Measurements from ENCODE around the gene IFT57.

The IFT57 gene

DNA sequence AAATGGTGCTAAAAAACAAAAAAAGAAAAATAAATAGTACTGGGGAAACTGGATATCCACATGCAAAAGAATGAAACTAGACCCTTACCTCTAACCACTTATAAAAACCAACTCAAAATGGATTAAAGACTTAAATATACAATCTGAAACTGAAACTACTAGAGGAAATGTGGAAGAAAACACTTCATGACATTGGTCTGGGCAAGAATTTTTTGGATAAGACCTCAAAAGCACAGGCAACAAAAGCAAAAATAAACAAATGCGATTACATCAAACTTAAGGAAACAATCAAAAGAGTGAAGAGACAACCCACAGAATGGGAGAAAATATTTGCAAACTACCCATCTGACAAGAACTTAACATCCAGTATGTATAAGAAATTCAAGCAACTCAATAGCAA lies 6.4 kb downstream of the IFT57 start:
- no peak for DNase-seq

- no peak for DNase-seq
Measured at GRCh38 chr3:108209579-108209978, 12.6 kb downstream of the IFT57 start.

DNA sequence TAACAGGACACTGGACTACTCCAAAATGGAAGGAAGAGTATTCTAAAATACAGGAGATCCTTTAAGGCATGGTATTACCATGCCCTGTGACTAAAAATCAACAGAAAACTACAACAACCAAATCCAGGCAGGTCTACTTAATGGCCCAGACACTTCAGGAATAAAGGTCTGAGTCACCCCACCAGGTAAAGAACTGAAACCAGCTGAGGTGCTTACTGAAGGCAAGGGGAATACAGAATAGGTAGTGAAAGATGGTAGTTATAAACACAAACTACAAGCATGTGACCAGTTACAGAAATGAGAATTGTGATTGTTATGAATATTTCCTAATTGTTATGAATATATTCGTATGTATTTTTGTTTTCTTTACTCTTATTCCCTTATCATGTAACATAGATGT lies 13.4 kb downstream of the IFT57 start:
- no peak for DNase-seq

GRCh38 chr3:108202834-108203233 lies 19.4 kb downstream of the IFT57 start:
- no peak for DNase-seq

DNA sequence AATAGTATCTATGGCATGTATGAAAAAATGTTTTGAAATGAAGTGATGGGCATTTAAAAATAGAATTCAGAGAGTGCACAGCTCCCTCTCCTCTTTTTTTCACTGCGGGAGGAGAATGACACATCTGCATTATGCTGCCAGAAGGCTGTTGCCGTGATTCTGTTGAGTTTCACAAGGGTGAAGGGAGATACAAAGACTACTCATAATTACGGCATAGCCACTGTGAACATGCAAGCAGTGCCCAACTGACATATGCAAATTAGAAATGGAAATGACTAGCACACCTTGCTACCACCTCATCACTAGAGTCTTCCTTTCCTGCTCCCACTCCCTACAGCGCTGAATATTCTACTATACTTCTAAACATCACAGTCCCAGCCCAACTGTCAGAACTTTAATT lies 20.1 kb downstream of the IFT57 start:
- no peak for DNase-seq

DNA sequence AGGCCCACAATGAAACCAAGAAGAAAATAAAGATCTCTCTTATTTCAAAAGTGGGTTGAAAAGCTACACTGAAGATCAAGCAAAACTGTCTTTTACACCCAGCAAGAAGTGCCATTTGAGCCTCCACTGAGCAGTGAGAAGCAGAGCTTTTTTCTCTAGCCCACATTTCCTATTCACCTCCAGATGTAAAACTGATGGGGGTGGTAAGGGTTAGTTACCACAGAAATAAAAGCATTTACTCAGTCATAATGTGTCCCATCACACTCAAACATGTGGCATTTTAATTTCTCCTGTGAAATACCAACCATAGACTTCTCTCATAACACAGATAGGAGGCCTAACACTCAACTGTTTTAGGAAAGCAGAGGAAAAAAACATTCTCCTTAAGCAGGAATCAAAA lies 21.0 kb downstream of the IFT57 start:
- DNase-seq: no peak

- DNase-seq: no peak
Measured at GRCh38 chr3:108200578-108200977, 21.6 kb downstream of the IFT57 start.

GRCh38 chr3:108200024-108200423 lies 22.2 kb downstream of the IFT57 start:
- no peak for DNase-seq

- no peak for DNase-seq
Measured at GRCh38 chr3:108191394-108191793, 30.8 kb downstream of the IFT57 start.

DNA sequence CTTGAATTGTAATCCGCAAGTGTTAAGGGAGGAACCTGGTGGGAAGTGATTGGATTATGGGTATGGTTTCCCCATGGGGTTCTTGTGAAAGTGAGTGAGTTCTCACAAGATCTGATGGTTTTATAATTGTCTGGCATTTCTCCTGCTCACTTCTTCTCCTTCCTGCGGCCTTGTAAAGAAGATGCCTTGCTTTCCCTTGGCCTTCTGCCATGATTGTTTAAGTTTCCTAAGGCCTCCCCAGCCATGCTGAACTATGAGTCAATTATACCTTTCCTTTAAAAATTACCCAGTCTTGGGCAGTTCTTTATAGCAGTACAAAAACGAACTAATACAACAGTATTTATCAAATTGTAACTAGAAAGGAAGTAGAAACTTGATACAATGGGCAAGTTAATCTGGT lies 31.9 kb downstream of the IFT57 start:
- DNase-seq: no peak

- no peak for DNase-seq
Measured at GRCh38 chr3:108189440-108189839, 32.8 kb downstream of the IFT57 start.

DNA sequence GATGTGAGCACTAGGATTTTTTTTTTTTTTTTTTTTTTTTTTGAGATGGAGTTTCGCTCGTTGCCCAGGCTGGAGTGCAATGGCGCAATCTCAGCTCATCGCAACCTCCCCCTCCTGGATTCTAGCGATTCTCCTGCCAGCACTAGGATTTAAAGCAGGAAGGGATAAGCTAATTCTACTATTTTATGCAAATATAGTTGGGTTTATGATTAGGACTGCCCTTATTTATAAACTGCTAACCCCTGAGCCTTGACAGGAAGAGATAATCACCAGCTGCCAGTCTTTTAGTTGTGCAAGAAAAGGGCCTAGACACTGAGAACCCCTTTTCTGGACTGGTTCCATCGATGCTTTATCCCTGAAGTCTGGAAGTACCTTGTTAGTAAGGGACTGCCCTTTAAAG lies 36.7 kb downstream of the IFT57 start:
- DNase-seq: no peak

GRCh38 chr3:108184824-108185223 lies 37.4 kb downstream of the IFT57 start:
- DNase-seq: no peak

- no peak for DNase-seq
Measured at GRCh38 chr3:108183971-108184370, 38.3 kb downstream of the IFT57 start.

GRCh38 chr3:108183181-108183580 lies 39.0 kb downstream of the IFT57 start:
- DNase-seq: no peak

DNA sequence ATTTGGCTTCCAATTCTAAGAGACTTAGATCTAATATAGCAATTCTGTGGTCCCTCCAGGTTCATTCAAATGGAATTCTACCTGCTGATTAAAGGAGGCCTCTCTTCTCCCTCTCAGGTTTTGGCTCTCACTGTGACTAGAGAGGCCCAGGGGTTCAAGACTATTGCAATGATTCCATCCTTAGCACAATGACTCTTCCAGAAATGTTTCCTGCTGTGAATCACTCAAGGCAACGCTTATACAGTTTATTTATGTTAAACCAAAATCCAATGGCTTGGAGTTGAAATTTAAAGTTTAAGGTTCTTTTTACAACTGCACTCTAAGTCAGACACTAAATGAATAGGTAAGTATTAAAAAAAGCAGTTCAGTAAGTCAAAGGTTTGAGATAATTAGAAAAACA lies 39.9 kb downstream of the IFT57 start:
- no peak for DNase-seq

- DNase-seq: no peak
Measured at GRCh38 chr3:108181172-108181571, 41.1 kb downstream of the IFT57 start.

GRCh38 chr3:108180194-108180593 lies 42.0 kb downstream of the IFT57 start:
- DNase-seq: no peak

GRCh38 chr3:108178676-108179075 lies 43.5 kb downstream of the IFT57 start:
- DNase-seq: no peak

- no peak for DNase-seq
Measured at GRCh38 chr3:108177536-108177935, 44.7 kb downstream of the IFT57 start.

DNA sequence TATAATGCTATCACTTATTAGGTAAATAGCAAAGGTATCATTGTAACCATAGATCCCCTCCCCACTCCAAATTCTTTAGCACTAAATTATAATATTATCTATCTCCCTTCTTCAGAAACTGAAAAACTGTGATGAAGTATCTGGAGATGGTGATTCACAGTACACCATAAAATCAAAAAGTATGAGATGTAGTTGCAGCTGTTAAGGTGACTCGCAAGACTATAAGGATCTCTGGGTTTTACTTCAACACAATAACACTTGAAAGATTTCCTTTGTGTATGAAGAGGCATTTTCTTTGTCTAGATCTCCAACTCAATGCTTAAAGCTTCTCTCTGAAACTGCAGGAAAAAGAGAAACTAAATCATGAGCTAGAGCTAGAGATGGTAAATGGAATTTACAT lies 46.9 kb downstream of the IFT57 start:
- no peak for DNase-seq

DNA sequence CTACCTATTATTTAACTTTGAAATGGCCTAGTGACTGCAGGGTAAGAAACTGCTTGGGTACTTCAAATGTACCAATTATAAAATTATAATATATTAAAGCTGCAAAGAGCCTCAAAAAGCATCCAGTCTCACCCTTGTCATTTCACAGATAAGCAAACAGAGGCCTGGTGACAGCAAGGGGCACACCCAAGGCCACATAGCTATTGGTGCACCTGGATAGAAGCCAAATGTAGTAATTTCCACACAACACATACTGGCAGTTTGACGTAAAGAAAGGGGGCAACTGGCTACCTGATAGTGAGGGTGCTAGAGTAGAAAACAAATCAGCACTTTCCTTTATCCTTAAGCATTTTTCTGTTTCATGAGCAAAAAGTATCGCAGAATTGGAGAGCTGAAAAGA lies 51.1 kb downstream of the IFT57 start:
- DNase-seq: no peak

DNA sequence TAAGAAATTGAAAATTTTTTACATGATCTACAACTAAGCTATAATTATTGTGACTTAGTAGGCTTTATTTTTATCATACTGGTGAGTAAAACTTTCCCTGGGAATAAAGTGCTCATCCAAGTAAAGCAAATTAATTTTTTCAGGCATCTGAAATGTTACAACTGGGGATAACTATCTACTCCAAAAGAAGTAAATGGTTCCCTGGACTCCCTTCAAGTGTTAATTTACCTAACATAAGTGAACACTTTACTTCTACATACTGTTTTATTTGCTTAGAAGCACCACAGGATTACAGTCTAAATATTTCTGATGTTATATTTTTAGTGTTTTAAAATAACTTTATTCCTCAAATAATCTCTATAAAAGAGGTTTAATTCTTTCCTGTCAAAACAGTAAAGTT lies 57.8 kb downstream of the IFT57 start:
- DNase-seq: no peak

- no peak for DNase-seq
Measured at GRCh38 chr3:108159865-108160264, 62.4 kb downstream of the IFT57 start.

DNA sequence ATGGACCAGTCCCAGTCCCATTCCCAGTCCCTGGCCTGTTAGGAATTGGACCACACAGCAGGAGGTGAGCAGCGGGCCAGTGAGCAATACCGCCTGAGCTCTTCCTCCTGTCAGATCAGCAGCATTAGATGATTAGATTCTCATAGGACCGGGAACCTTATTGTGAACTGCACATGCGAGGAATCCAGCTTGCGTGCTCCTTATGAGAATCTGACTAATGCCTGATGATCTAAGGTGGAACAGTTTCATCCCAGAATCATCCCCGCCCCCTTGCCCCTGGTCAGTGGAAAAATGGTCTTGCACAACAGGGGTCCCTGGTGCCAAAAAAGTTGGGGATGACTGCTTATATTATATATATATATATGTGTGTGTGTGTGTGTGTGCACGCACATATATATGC lies 63.1 kb downstream of the IFT57 start:
- no peak for DNase-seq

- no peak for DNase-seq
Measured at GRCh38 chr3:108158251-108158650, 64.0 kb downstream of the IFT57 start.
